Esophagus squamous epithelium (tissue), 5 donors: Measurements from ENCODE around the gene RHOD. TPM values are rescaled to one million over a fixed set of nuclear protein-coding genes. Genes with fewer than 3 reads are reported as not detected.

ENCODE experiments used
- DNase-seq: peaks from one replicate; lab custom pipeline; 2025; lab: John Stamatoyannopoulos, UW
- H3K27ac ChIP-seq, 4 donors: fragments of 200-600 bp; sonication (generic); one replicate each; pipeline ENCODE4 v1.5.1; 2016 to 2019; ENCODE audit warnings: mild to moderate bottlenecking in 1 of 4
- H3K27me3 ChIP-seq, 4 donors: fragments of 200-600 bp; sonication (generic); 1 replicate in 3 of 4; 2 replicates in 1 of 4; pipeline versions ENCODE4 v1.5.1 to v1.6.0; 2017 to 2021; ENCODE audit warnings: antibody characterized with exemption in 1 of 4
- H3K36me3 ChIP-seq, 3 donors: fragments of 200-600 bp; sonication (generic); one replicate each; pipeline ENCODE4 v1.5.1; 2016 to 2019
- H3K4me1 ChIP-seq, 3 donors: fragments of 200-600 bp; sonication (generic); one replicate each; pipeline ENCODE4 v1.5.1; 2017 to 2019
- H3K4me3 ChIP-seq, 4 donors: fragments of 200-600 bp; sonication (generic); 1 replicate in 3 of 4; 2 replicates in 1 of 4; pipeline ENCODE4 v1.5.1; 2016 to 2019; ENCODE audit warnings: mild to moderate bottlenecking in 2 of 4, moderate library complexity in 1 of 4
- H3K9me3 ChIP-seq, 3 donors: fragments of 200-600 bp; sonication (generic); one replicate each; pipeline ENCODE4 v1.5.1; 2016 to 2019
- CTCF ChIP-seq, 6 experiments: fragments of 450-650 bp in 4 of 6; fragments of 200-600 bp in 2 of 6; sonication (generic) in 2 of 6; IDR thresholded peaks; one replicate each; pipeline ENCODE4 v1.5.1; 2016 to 2019; ENCODE audit warnings: antibody characterized with exemption in 6 of 6, mild to moderate bottlenecking in 4 of 6, moderate library complexity in 4 of 6
- POLR2A ChIP-seq, 4 donors: fragments of 450-650 bp; IDR thresholded peaks; one replicate each; pipeline ENCODE4 v1.6.1; 2017; ENCODE audit warnings: antibody characterized with exemption in 4 of 4, mild to moderate bottlenecking in 4 of 4, moderate library complexity in 3 of 4
- WGBS, 2 donors: methylation state at CpG; one replicate each; pipeline ENCODE4 v1.1.5; 2018; 5-methylcytosine and 5-hydroxymethylcytosine counted together
- intact Hi-C: fragments of 100-400 bp; cut with DNase I; formaldehyde crosslinking; loops from one replicate; pipeline ENCODE4 v1.15.0; 2022
- total RNA-seq, 4 donors: library from RNA; depleted of rRNA; stranded (reverse); fragments of >200 nt; gene quantifications; one replicate each; pipeline ENCODE4 v1.1.0, GENCODE V29; 2016
- donor health status: DM: yes; HTN: yes; CAD: no.

The RHOD gene
- total RNA-seq, 4 donors from 2014 or later = 122 to 219 (median 169) TPM

GRCh38 chr11:67120881-67121710 is 64.4 kb downstream of the RHOD start:
- no peak for DNase-seq
- intact Hi-C loops = no loop called here
- H3K27me3 ChIP-seq = no peaks in the 10 kb centered on the region
- no peaks in the 10 kb centered on the region for H3K9me3 ChIP-seq
- peaks cover 0 to 56% (median 9%) of the 10 kb centered on the region in 3 donors for H3K4me1 ChIP-seq
- no peak for TF ChIP-seq CTCF (IDR thresholded peaks at IDR 0.05)
- peak in 2 of 4 donors; percentile 15 to 37 for TF ChIP-seq POLR2A (IDR thresholded peaks at IDR 0.05)
- peaks cover 0 to 38% (median 2%) of the 10 kb centered on the region in 3 donors for H3K36me3 ChIP-seq
- H3K27ac ChIP-seq = peak overlapping the region; percentile 97 to 100 (median 100)
- peak overlapping the region; percentile 72 to 96 (median 88) for H3K4me3 ChIP-seq
- WGBS, 2 donors = 3 to 4% methylated on average over 9 of the region's 9 CpGs

Other genes with a start within 250 kb of the RHOD start
- 10 to 100 TPM in 3 of 4 donors, 1 to 10 TPM in 1; 8.9 to 29.7 (median 21.8) TPM for gene RCE1, start 213.4 kb upstream of the RHOD start, total RNA-seq
- gene LRFN4, start 199.8 kb upstream of the RHOD start, total RNA-seq = 10 to 100 TPM in 1 of 4 donors, 1 to 10 TPM in 3; 6.7 to 13.5 (median 7.2) TPM
- 10 to 100 TPM; 13.5 to 43.0 (median 27.5) TPM for gene PC, start 98.5 kb upstream of the RHOD start, total RNA-seq
- not detected for gene C11orf86, start 81.5 kb upstream of the RHOD start, total RNA-seq
- gene SYT12, start 33.7 kb upstream of the RHOD start, total RNA-seq = 1 to 10 TPM in 2 of 4 donors, under 1 TPM in 2; 0.76 to 1.7 (median 0.99) TPM
- 10 to 100 TPM; 33.4 to 84.7 (median 64.8) TPM for gene KDM2A, start 62.4 kb downstream of the RHOD start, total RNA-seq
- 10 to 100 TPM; 54.1 to 93.2 (median 68.5) TPM for gene GRK2, start 209.6 kb downstream of the RHOD start, total RNA-seq
- gene ANKRD13D, start 232.5 kb downstream of the RHOD start, total RNA-seq = 10 to 100 TPM; 27.4 to 50.6 (median 41.6) TPM
- gene SSH3, start 246.7 kb downstream of the RHOD start, total RNA-seq = 10 to 100 TPM; 51.4 to 78.4 (median 64.8) TPM